Measurements from ENCODE around the gene PRG3. TPM values are rescaled to one million over a fixed set of nuclear protein-coding genes. Genes with fewer than 3 reads are reported as not detected.

Gene PRG3
- total RNA-seq, 1 experiment from 2014 or later, result not detected

DNA sequence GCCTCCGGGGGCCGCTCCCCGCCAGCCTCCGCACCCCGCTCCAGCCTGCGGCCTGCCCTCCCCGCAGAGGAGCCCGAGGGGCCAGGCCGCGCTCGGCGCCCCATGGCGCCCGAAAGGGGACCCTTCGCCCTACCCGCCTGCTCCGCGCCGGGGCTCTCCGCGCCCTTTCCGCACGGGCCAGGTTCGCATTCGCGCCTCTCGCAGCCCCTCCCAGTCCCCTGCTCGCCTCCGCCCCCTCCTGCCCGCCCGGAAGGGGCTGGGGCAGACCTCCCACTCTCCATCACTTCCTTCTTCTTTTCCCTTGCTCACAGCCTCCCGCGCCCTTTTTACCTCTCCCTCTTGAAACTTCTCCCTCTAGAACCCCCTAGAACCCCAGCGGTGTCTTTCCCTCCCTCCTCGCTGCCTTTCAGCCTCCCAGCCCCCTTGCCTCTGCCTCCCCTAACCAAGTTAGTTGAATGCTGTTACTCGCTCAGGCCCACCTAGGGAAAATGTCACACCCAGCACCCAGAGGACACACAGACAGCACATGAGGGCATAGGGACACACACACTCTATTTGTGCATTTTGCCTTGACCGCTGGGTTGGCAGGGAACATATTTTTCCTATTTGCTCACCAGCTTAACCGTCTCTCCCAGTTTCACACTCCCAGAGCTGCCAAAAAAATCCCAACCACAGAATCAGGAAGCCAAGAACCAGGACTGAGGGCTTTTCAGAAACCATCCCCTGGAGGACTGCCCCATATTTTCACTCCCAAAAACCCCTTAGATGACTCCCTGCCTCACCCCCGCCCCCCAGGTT is 46.2 kb upstream of the PRG3 start, which contains the start of gene SLC43A3:
Gene SLC43A3 (minus strand): TSS at position 193 of the 798 bp plus-strand sequence. CDS start 949 bp downstream, outside the sequence.
- no peaks in the 10 kb centered on the region for H3K79me2 ChIP-seq (ENCODE audit: insufficient read depth, low read length)
- no peaks in the 10 kb centered on the region for H3K9me3 ChIP-seq (ENCODE audit: control insufficient read depth, low read depth, low read length)
- H4K8ac ChIP-seq (replicated peaks; ENCODE audit: insufficient read length, low read depth, low read length), result no peak within 1 kb of the TSS
- H3K18ac ChIP-seq (ENCODE audit: insufficient read length, low read depth, low read length), result no peak within 1 kb of the TSS
- H3K4me1 ChIP-seq (ENCODE audit: insufficient read depth, low read length), result peaks cover 2% of the 10 kb centered on the region; the same call in 1 of the 2 replicates
- no peak within 1 kb of the TSS for H2BK120ac ChIP-seq (ENCODE audit: low read depth, low read length, poor library complexity, severe bottlenecking)
- no peak within 1 kb of the TSS for H3T11ph ChIP-seq (ENCODE audit: low read length)
- no peak within 1 kb of the TSS; a peak in 1 of 7 replicates for H3K27ac Mint-ChIP-seq
- H3K27ac ChIP-seq (ENCODE audit: insufficient read length, low read depth, low read length), result no peak within 1 kb of the TSS
- H2BK20ac ChIP-seq (ENCODE audit: low read depth, low read length, poor library complexity, severe bottlenecking), result no peak within 1 kb of the TSS
- H2AFZ ChIP-seq (ENCODE audit: low read length), result no peak within 1 kb of the TSS
- no peaks in the 10 kb centered on the region for H3K9me3 Mint-ChIP-seq
- no peak within 1 kb of the TSS for H3K23ac ChIP-seq (ENCODE audit: insufficient read length, low read depth, low read length)
- H3K23me2 ChIP-seq (ENCODE audit: insufficient read length, low read depth, low read length, poor library complexity, severe bottlenecking), result peaks cover 6% of the 10 kb centered on the region
- H3K9ac ChIP-seq (ENCODE audit: extremely low read depth, insufficient read length, low read length), result no peak within 1 kb of the TSS
- H3K4me2 ChIP-seq (ENCODE audit: insufficient read depth, insufficient read length, low read length), result peak within 1 kb of the TSS; percentile 60
- WGBS (ENCODE audit: extremely low coverage, insufficient read length, low lambda C conversion rate), result no CpG with 5 or more reads among the region's 39 CpGs
- peaks cover 3% of the 10 kb centered on the region; the same call in 1 of the 2 replicates for H3K27me3 ChIP-seq (ENCODE audit: insufficient read depth, low read length)
- no peak within 1 kb of the TSS for H4K5ac ChIP-seq (ENCODE audit: insufficient read length, low read depth, low read length)
- H3K79me1 ChIP-seq (ENCODE audit: insufficient read depth, low read depth, low read length, poor library complexity, severe bottlenecking), result no peaks in the 10 kb centered on the region
- no peak within 1 kb of the TSS for H3K4ac ChIP-seq (ENCODE audit: low read depth, low read length)
- H2BK15ac ChIP-seq (ENCODE audit: low read depth, low read length), result no peak within 1 kb of the TSS
- peak within 1 kb of the TSS; percentile 74; the same call in 1 of the 2 replicates for H3K14ac ChIP-seq (ENCODE audit: insufficient read depth, low read length)
- TF ChIP-seq CTCF (conservative IDR thresholded peaks at IDR 0.05), result 0 out of 3 replicates have a peak, but pooled peaks have one; percentile 14
- H2AK5ac ChIP-seq (ENCODE audit: insufficient read length, low read length), result no peak within 1 kb of the TSS
- H4K20me1 ChIP-seq (ENCODE audit: control insufficient read depth, insufficient read depth, insufficient read length), result no peaks in the 10 kb centered on the region
- H3K36me3 Mint-ChIP-seq (ENCODE audit: insufficient read depth in 1 of 3, low read depth in 3 of 3), result peaks cover 11 to 21% (median 19%) of the 10 kb centered on the region in 3 experiments; a peak in 6 of 7 replicates
- H3K4me3 Mint-ChIP-seq, result peak within 1 kb of the TSS; percentile 68 to 83
- peaks cover 27 to 34% of the 10 kb centered on the region in 2 experiments for H3K4me1 Mint-ChIP-seq
- H3K27me3 Mint-ChIP-seq (ENCODE audit: low read depth), result peaks cover 43% of the 10 kb centered on the region
- H2BK5ac ChIP-seq (ENCODE audit: insufficient read length, low read length), result no peak within 1 kb of the TSS
- no peak within 1 kb of the TSS for H4K91ac ChIP-seq (ENCODE audit: insufficient read length, low read depth, low read length)
- H3K56ac ChIP-seq (ENCODE audit: insufficient read length, low read depth, low read length), result no peak within 1 kb of the TSS
- peak; percentile 79 for DNase-seq
- no peak within 1 kb of the TSS for H2BK12ac ChIP-seq (ENCODE audit: insufficient read length, low read depth, low read length)

Data from H9 (cell line).